CD14-positive monocyte (primary cell): Measurements from ENCODE around the gene ACACB. TPM values are rescaled to one million over a fixed set of nuclear protein-coding genes. Genes with fewer than 3 reads are reported as not detected.

Experiments used
- DNase-seq, 3 donors: peaks; one replicate each; pipeline ENCODE4 v3.0.0-alpha.2; 2011 to 2022
- H2AFZ ChIP-seq: 2 replicates; pipeline ENCODE4 v1.6.0; 2012; ENCODE audit warnings: mild to moderate bottlenecking, low read depth, low read length, inconsistent platforms; ENCODE audit not compliant: insufficient read depth, poor library complexity, severe bottlenecking
- H3K27ac ChIP-seq, 2 donors: 1 replicate in 1 of 2; 2 replicates in 1 of 2; pipeline ENCODE4 v1.5.1; 2012 to 2013; ENCODE audit warnings: low read length in 2 of 2, control low read depth in 1 of 2, inconsistent platforms in 1 of 2, low read depth in 1 of 2, mild to moderate bottlenecking in 1 of 2
- H3K27me3 ChIP-seq, 2 donors: one replicate each; pipeline versions ENCODE4 v1.6.0 to v1.6.1; 2011 to 2013; ENCODE audit warnings: low read length in 2 of 2; ENCODE audit not compliant: control insufficient read depth in 2 of 2, insufficient read depth in 2 of 2
- H3K36me3 ChIP-seq, 2 donors: replicated peaks in 1 of 2; 1 replicate in 1 of 2; 2 replicates in 1 of 2; pipeline versions ENCODE4 v1.5.1 to v1.6.1; 2012 to 2013; ENCODE audit warnings: low read length in 2 of 2, control low read depth in 1 of 2, inconsistent platforms in 1 of 2, mild to moderate bottlenecking in 1 of 2; ENCODE audit not compliant: insufficient read depth in 2 of 2, control insufficient read depth in 1 of 2
- H3K4me1 ChIP-seq, 2 donors: 1 replicate in 1 of 2; 2 replicates in 1 of 2; pipeline versions ENCODE4 v1.5.1 to v1.6.1; 2012 to 2013; ENCODE audit warnings: low read length in 2 of 2, control low read depth in 1 of 2, inconsistent platforms in 1 of 2, mild to moderate bottlenecking in 1 of 2, moderate library complexity in 1 of 2; ENCODE audit not compliant: insufficient read depth in 2 of 2, control insufficient read depth in 1 of 2
- H3K4me2 ChIP-seq: replicated peaks from 2 replicates; pipeline ENCODE3; 2012; ENCODE audit warnings: low read length, moderate library complexity, mild to moderate bottlenecking; ENCODE audit not compliant: poor library complexity, severe bottlenecking; ENCODE audit errors: extremely low read depth
- H3K4me3 ChIP-seq, 3 experiments: fragments of 200-600 bp in 1 of 3; sonication (generic) in 1 of 3; replicated peaks in 1 of 3; 1 replicate in 2 of 3; 2 replicates in 1 of 3; pipeline ENCODE4 v1.5.1; 2011 to 2013; ENCODE audit warnings: low read length in 3 of 3, mild to moderate bottlenecking in 3 of 3, control low read depth in 2 of 3, low read depth in 2 of 3, inconsistent platforms in 1 of 3, moderate library complexity in 1 of 3
- H3K79me2 ChIP-seq: 2 replicates; pipeline ENCODE4 v1.6.0; 2012; ENCODE audit warnings: mild to moderate bottlenecking, control low read depth, inconsistent platforms, low read length, moderate library complexity; ENCODE audit not compliant: insufficient read depth
- H3K9ac ChIP-seq: 2 replicates; pipeline ENCODE4 v1.6.0; 2017; ENCODE audit warnings: low read length, mild to moderate bottlenecking; ENCODE audit not compliant: insufficient read depth, poor library complexity, severe bottlenecking
- H3K9me3 ChIP-seq, 2 donors: replicated peaks in 1 of 2; 1 replicate in 1 of 2; 2 replicates in 1 of 2; pipeline versions ENCODE4 v1.5.1 to v1.6.1; 2012 to 2013; ENCODE audit warnings: low read length in 2 of 2, control low read depth in 1 of 2; ENCODE audit not compliant: control insufficient read depth in 1 of 2, insufficient read depth in 1 of 2
- H4K20me1 ChIP-seq: 2 replicates; pipeline ENCODE4 v1.6.0; 2012; ENCODE audit warnings: mild to moderate bottlenecking, low read length, control low read depth, moderate library complexity; ENCODE audit not compliant: insufficient read depth
- H3K27ac Mint-ChIP-seq, 7 donors: one replicate each; pipeline ENCODE4 v1.8.0; 2020; ENCODE audit warnings: mild to moderate bottlenecking in 7 of 7, mixed read lengths in 7 of 7, moderate library complexity in 6 of 7, inconsistent platforms in 2 of 7
- H3K27me3 Mint-ChIP-seq, 3 donors: one replicate each; pipeline ENCODE4 v1.8.0; 2021 to 2022; ENCODE audit warnings: low read depth in 3 of 3, mild to moderate bottlenecking in 3 of 3, mixed read lengths in 3 of 3, moderate library complexity in 3 of 3, inconsistent platforms in 1 of 3
- H3K36me3 Mint-ChIP-seq, 2 donors: one replicate each; pipeline ENCODE4 v1.8.0; 2020; ENCODE audit warnings: mixed read lengths in 2 of 2, inconsistent platforms in 1 of 2, mild to moderate bottlenecking in 1 of 2
- H3K4me1 Mint-ChIP-seq: one replicate; pipeline ENCODE4 v1.8.0; 2020; ENCODE audit warnings: mild to moderate bottlenecking, mixed read lengths
- H3K4me3 Mint-ChIP-seq, 2 donors: one replicate each; pipeline ENCODE4 v1.8.0; 2020; ENCODE audit warnings: mild to moderate bottlenecking in 2 of 2, mixed read lengths in 2 of 2, moderate library complexity in 1 of 2
- H3K9me3 Mint-ChIP-seq, 7 donors: one replicate each; pipeline ENCODE4 v1.8.0; 2020 to 2022; ENCODE audit warnings: mixed read lengths in 7 of 7, mild to moderate bottlenecking in 6 of 7, moderate library complexity in 6 of 7, inconsistent platforms in 2 of 7
- WGBS: methylation state at CpG from one replicate; pipeline ENCODE4 v1.1.5; 2013; ENCODE audit warnings: missing lambda C conversion rate; ENCODE audit not compliant: insufficient coverage; 5-methylcytosine and 5-hydroxymethylcytosine counted together
- intact Hi-C, 2 donors: fragments of 100-400 bp; cut with micrococcal nuclease; formaldehyde crosslinking; loops; one replicate each; pipeline versions ENCODE4 v1.15.0 to v1.15.1; 2023
- polyA plus RNA-seq, 3 donors: library from polyadenylated mRNA; depleted of rRNA in 1 of 3; unstranded in 2 of 3; stranded (reverse) in 1 of 3; fragments of 300-500 nt in 2 of 3; fragments of >200 nt in 1 of 3; fragmentation: Illumina TruSeq in 2 of 3; gene quantifications; 1 replicate in 2 of 3; 2 replicates in 1 of 3; pipeline ENCODE4 v1.2.3, GENCODE V29; 2012 to 2021
- TF ChIP-seq, protein P1 (sequence below): fragments of 200-600 bp; IDR thresholded peaks from one replicate; pipeline ENCODE4 v1.8.0; 2022; ENCODE audit warnings: antibody characterized with exemption, mild to moderate bottlenecking

The ACACB gene
- polyA plus RNA-seq, 3 donors: 0.14 to 5.0 (median 1.9) TPM

GRCh38 chr12:109131154-109132050 lies 15.0 kb downstream of the ACACB start:
- H3K9me3 Mint-ChIP-seq: peaks cover 0 to 6% (median 2%) of the 10 kb centered on the region in 7 donors
- no peak overlapping the region for H3K4me2 ChIP-seq
- intact Hi-C loops: loop anchor here in 1 of 2 donors (5.0 kb wide), 1 partner anchor 261 kb away; no protein-coding TSS in a partner anchor
- no peaks in the 10 kb centered on the region for H3K9me3 ChIP-seq
- no peak overlapping the region for H3K9ac ChIP-seq
- no peak overlapping the region for H2AFZ ChIP-seq
- H3K4me3 Mint-ChIP-seq: no peak overlapping the region
- H3K27ac Mint-ChIP-seq: no peak overlapping the region
- no peaks in the 10 kb centered on the region for H3K79me2 ChIP-seq
- H3K27ac ChIP-seq: no peak overlapping the region
- TF ChIP-seq, protein P1, sequence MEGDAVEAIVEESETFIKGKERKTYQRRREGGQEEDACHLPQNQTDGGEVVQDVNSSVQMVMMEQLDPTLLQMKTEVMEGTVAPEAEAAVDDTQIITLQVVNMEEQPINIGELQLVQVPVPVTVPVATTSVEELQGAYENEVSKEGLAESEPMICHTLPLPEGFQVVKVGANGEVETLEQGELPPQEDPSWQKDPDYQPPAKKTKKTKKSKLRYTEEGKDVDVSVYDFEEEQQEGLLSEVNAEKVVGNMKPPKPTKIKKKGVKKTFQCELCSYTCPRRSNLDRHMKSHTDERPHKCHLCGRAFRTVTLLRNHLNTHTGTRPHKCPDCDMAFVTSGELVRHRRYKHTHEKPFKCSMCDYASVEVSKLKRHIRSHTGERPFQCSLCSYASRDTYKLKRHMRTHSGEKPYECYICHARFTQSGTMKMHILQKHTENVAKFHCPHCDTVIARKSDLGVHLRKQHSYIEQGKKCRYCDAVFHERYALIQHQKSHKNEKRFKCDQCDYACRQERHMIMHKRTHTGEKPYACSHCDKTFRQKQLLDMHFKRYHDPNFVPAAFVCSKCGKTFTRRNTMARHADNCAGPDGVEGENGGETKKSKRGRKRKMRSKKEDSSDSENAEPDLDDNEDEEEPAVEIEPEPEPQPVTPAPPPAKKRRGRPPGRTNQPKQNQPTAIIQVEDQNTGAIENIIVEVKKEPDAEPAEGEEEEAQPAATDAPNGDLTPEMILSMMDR: no peak
- no peaks in the 10 kb centered on the region for H3K36me3 ChIP-seq
- WGBS: 85% methylated on average over 16 of the region's 24 CpGs
- DNase-seq: no peak
- H3K27me3 ChIP-seq: no peaks in the 10 kb centered on the region
- H3K4me1 ChIP-seq: no peaks in the 10 kb centered on the region
- H3K27me3 Mint-ChIP-seq: peaks cover 0 to 2% (median 0%) of the 10 kb centered on the region in 3 donors
- H3K4me3 ChIP-seq: no peak overlapping the region
- H4K20me1 ChIP-seq: no peaks in the 10 kb centered on the region
- no peaks in the 10 kb centered on the region for H3K36me3 Mint-ChIP-seq
- H3K4me1 Mint-ChIP-seq: no peaks in the 10 kb centered on the region

- peak in 2 of 3 donors; percentile 7 to 13 for DNase-seq
- H3K27me3 Mint-ChIP-seq: peaks cover 0 to 2% (median 0%) of the 10 kb centered on the region in 3 donors
- Histone ChIP-seq H3K27me3 (no peaks in the 10 kb centered on the region), H2AFZ (no peak overlapping the region), H4K20me1 (no peaks in the 10 kb centered on the region), H3K4me2 (no peak overlapping the region), H3K4me1 (no peaks in the 10 kb centered on the region), H3K27ac (no peak overlapping the region), H3K9me3 (no peaks in the 10 kb centered on the region), H3K4me3 (no peak overlapping the region), H3K36me3 (no peaks in the 10 kb centered on the region), H3K79me2 (no peaks in the 10 kb centered on the region), H3K9ac (no peak overlapping the region)
- no peaks in the 10 kb centered on the region for H3K36me3 Mint-ChIP-seq
- no peak overlapping the region for H3K4me3 Mint-ChIP-seq
- no peak overlapping the region for H3K27ac Mint-ChIP-seq
- TF ChIP-seq, protein P1: peak; percentile 79
- H3K9me3 Mint-ChIP-seq: peaks cover 0 to 7% (median 2%) of the 10 kb centered on the region in 7 donors
- intact Hi-C loops: loop anchor here in 1 of 2 donors (5.0 kb wide), 1 partner anchor 258 kb away; no protein-coding TSS in a partner anchor
- H3K4me1 Mint-ChIP-seq: no peaks in the 10 kb centered on the region
- 68% methylated on average over 5 of the region's 6 CpGs for WGBS
Measured at GRCh38 chr12:109134186-109134917, 18.0 kb downstream of the ACACB start.
